Measurements from ENCODE around the gene MYL1. TPM values are rescaled to one million over a fixed set of nuclear protein-coding genes. Genes with fewer than 3 reads are reported as not detected.

The MYL1 gene
- total and polyA plus RNA-seq, 2 of the 8 experiments (the other 6 are each of a cell fraction or from before 2014, with no cell fraction given): not detected

DNA sequence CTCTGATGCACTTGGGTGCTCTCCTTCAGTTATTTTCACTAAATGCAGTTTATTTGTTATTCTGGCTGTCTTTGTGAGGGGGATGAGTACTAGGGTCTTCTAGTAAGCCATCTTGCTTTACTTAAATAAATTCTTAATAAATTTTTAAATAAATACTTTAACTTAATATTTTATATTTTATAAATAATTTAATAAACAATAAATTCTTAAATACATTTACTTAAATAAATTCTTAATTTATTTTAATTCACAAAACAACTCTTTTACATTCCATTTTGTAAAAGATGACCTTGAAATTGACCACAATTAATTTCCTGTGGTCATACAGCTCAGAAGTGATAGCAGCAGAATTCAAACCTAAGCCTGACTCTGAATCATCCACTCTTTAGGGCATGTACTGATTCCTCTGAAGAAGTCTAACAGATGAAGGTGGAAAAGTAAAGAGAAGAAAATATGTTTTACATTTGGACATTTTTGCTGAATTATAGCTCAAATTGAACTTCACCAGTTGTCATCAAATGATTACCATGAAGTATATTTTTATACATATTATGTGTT lies 28.8 kb downstream of the MYL1 start (continued):
- no peak for TF ChIP-seq CHD1 (IDR thresholded peaks at IDR 0.05; ENCODE audit: low read depth, low read length)

All from H1 (cell line).